OCI-LY7 (cell line): ENCODE data around the gene MAST2. TPM values are rescaled to one million over a fixed set of nuclear protein-coding genes. Genes with fewer than 3 reads are reported as not detected.
A peak's percentile ranks its signal among the peaks of the same experiment; 100 is the strongest.

ENCODE experiments used
- BruUV-seq: library from RNA; stranded (reverse); fragments of 400-500 nt; replicated peaks from 2 replicates; lab custom pipeline; 2021; lab: Mats Ljungman, UMichigan
- CTCF ChIA-PET: fragments of 300-600 bp; sonication (Branson Sonifier 250); formaldehyde crosslinking; loops from one replicate; lab custom pipeline; 2022; ENCODE audit warnings: antibody characterized with exemption; ENCODE audit not compliant: unreplicated experiment; lab: Charles Lee
- POLR2A ChIA-PET: fragments of 300-600 bp; sonication (Branson Sonifier 250); formaldehyde crosslinking; loops from one replicate; lab custom pipeline; 2022; ENCODE audit warnings: antibody characterized with exemption; lab: Charles Lee
- DNase-seq: peaks from one replicate; pipeline ENCODE4 v3.0.0-alpha.2; 2015; ENCODE audit warnings: low spot score
- H2AFZ ChIP-seq: fragments of 200-600 bp; sonication (generic), shearing (Covaris generic); 2 replicates; pipeline ENCODE4 v1.6.1; 2014; ENCODE audit warnings: mild to moderate bottlenecking, antibody characterized with exemption, low read length, moderate library complexity
- H3K27ac ChIP-seq: fragments of 200-600 bp; sonication (generic); 2 replicates; pipeline ENCODE4 v1.5.1; 2014; ENCODE audit warnings: mixed run types, low read depth, mild to moderate bottlenecking, moderate library complexity, low read length, inconsistent platforms; ENCODE audit not compliant: poor library complexity, severe bottlenecking
- H3K36me3 ChIP-seq: fragments of 200-600 bp; sonication (generic); 2 replicates; pipeline ENCODE4 v1.6.1; 2014; ENCODE audit warnings: mild to moderate bottlenecking, antibody characterized with exemption, low read length, moderate library complexity, mixed read lengths; ENCODE audit not compliant: insufficient read depth
- H3K4me1 ChIP-seq: fragments of 200-600 bp; sonication (generic); 2 replicates; pipeline ENCODE4 v1.5.1; 2014; ENCODE audit warnings: mild to moderate bottlenecking, low read length; ENCODE audit not compliant: insufficient read depth, poor library complexity, severe bottlenecking
- H3K4me2 ChIP-seq: fragments of 200-600 bp; sonication (generic); 2 replicates; pipeline ENCODE4 v1.6.1; 2014; ENCODE audit warnings: mild to moderate bottlenecking, low read length
- H3K4me3 ChIP-seq: fragments of 200-600 bp; sonication (generic); 2 replicates; pipeline ENCODE4 v1.5.1; 2014; ENCODE audit warnings: mild to moderate bottlenecking, low read depth, low read length; ENCODE audit not compliant: poor library complexity, severe bottlenecking
- H3K79me2 ChIP-seq: fragments of 200-600 bp; sonication (generic); 2 replicates; pipeline ENCODE4 v1.6.1; 2016; ENCODE audit warnings: low read depth, mild to moderate bottlenecking, low read length, moderate library complexity, mixed read lengths; ENCODE audit not compliant: insufficient read depth
- H3K9me2 ChIP-seq: fragments of 200-600 bp; sonication (generic); 2 replicates; pipeline ENCODE4 v1.6.1; 2016; ENCODE audit warnings: mild to moderate bottlenecking, low read length, mixed read lengths; ENCODE audit not compliant: insufficient read depth
- H3K9me3 ChIP-seq: fragments of 200-600 bp; sonication (generic); 2 replicates; pipeline ENCODE4 v1.6.1; 2014; ENCODE audit warnings: mild to moderate bottlenecking, mixed run types, low read length, mixed read lengths
- H4K20me1 ChIP-seq: fragments of 200-600 bp; sonication (generic); 2 replicates; pipeline ENCODE4 v1.6.1; 2014; ENCODE audit warnings: mild to moderate bottlenecking, antibody characterized with exemption, low read length, moderate library complexity, mixed read lengths; ENCODE audit not compliant: insufficient read depth
- CTCF ChIP-seq: fragments of 200-600 bp; sonication (generic); conservative IDR thresholded peaks from 2 replicates; pipeline ENCODE4 v1.5.1; 2014; ENCODE audit warnings: mild to moderate bottlenecking, antibody characterized with exemption, low read length, moderate library complexity, mixed read lengths
- EZH2phosphoT487 ChIP-seq: fragments of 200-600 bp; sonication (generic); IDR thresholded peaks from 2 replicates; pipeline ENCODE4 v1.6.1; 2018; ENCODE audit warnings: low read depth, borderline replicate concordance, mild to moderate bottlenecking, mixed run types, antibody characterized with exemption, low read length, moderate library complexity, mixed read lengths
- intact Hi-C: fragments of 100-400 bp; cut with micrococcal nuclease; formaldehyde crosslinking; loops from one replicate; pipeline ENCODE4 v1.10.0; 2022; ENCODE audit not compliant: unreplicated experiment
- total RNA-seq, 2 experiments: library from RNA; depleted of rRNA in 1 of 2; stranded (reverse); fragments of >200 nt in 1 of 2; shearing (Covaris generic) in 1 of 2; gene quantifications; 2 replicates each; pipeline ENCODE4 v1.2.3, GENCODE V29; 2014 to 2022

MAST2 gene
- total RNA-seq, 2 experiments from 2014 or later = 32.1 to 67.2 TPM

GRCh38 chr1:45820788-45821187, 17.4 kb downstream of the MAST2 start:
- no peak for TF ChIP-seq EZH2phosphoT487
- TF ChIP-seq CTCF = no peak

GRCh38 chr1:45822644-45823043, 19.2 kb downstream of the MAST2 start:
- H3K79me2 ChIP-seq = peaks cover 68% of the 10 kb centered on the region
- peaks cover 10% of the 10 kb centered on the region; the same call in 1 of the 2 replicates for H3K9me3 ChIP-seq
- H3K4me2 ChIP-seq = peak overlapping the region; percentile 30
- no peak for DNase-seq
- POLR2A ChIA-PET = interaction anchor here (1.1 to 3.2 kb wide), 6 partner anchors 8 to 29 kb away, joined by 4 to 17 read pairs (median 8); no protein-coding TSS in a partner anchor
- H3K4me1 ChIP-seq = peaks cover 31% of the 10 kb centered on the region
- peaks cover 70% of the 10 kb centered on the region for H3K36me3 ChIP-seq
- H3K9me2 ChIP-seq = no peaks in the 10 kb centered on the region
- intact Hi-C loops = no loop called here
- H2AFZ ChIP-seq = no peak overlapping the region
- peak overlapping the region; percentile 19 for H3K27ac ChIP-seq
- no TSS peak for BruUV-seq
- CTCF ChIA-PET = no interaction called here
- no peak for TF ChIP-seq EZH2phosphoT487
- TF ChIP-seq CTCF = no peak
- no peak overlapping the region for H3K4me3 ChIP-seq
- no peaks in the 10 kb centered on the region for H4K20me1 ChIP-seq

More at GRCh38 chr1:45820788-45821187, 17.4 kb downstream of the MAST2 start:
- H3K36me3 ChIP-seq = peaks cover 68% of the 10 kb centered on the region
- H3K4me2 ChIP-seq = peak overlapping the region; percentile 50
- H2AFZ ChIP-seq = no peak overlapping the region
- peaks cover 82% of the 10 kb centered on the region for H3K79me2 ChIP-seq
- intact Hi-C loops = no loop called here
- H3K4me1 ChIP-seq = peaks cover 31% of the 10 kb centered on the region
- H4K20me1 ChIP-seq = no peaks in the 10 kb centered on the region
- peaks cover 10% of the 10 kb centered on the region; the same call in 1 of the 2 replicates for H3K9me3 ChIP-seq
- DNase-seq = no peak
- BruUV-seq = no TSS peak
- ChIA-PET POLR2A (interaction anchor here (0.6 to 1.1 kb wide), 3 partner anchors 19 to 722 kb away, joined by 3 to 4 read pairs (median 4); no protein-coding TSS in a partner anchor), CTCF (no interaction called here)
- H3K27ac ChIP-seq = peak overlapping the region; percentile 20
- peak overlapping the region; percentile 3 for H3K4me3 ChIP-seq
- no peaks in the 10 kb centered on the region for H3K9me2 ChIP-seq

GRCh38 chr1:45824607-45825006, 21.2 kb downstream of the MAST2 start:
- no peak overlapping the region for H3K4me2 ChIP-seq
- ChIA-PET POLR2A (interaction anchor here (2.4 to 3.2 kb wide), 3 partner anchors 9 to 15 kb away, joined by 8 to 17 read pairs (median 11); no protein-coding TSS in a partner anchor), CTCF (no interaction called here)
- no peak overlapping the region for H3K4me3 ChIP-seq
- no peaks in the 10 kb centered on the region for H4K20me1 ChIP-seq
- TF ChIP-seq CTCF (peak; percentile 64), EZH2phosphoT487 (no peak)
- BruUV-seq = no TSS peak
- intact Hi-C loops = no loop called here
- no peaks in the 10 kb centered on the region for H3K9me2 ChIP-seq
- no peak overlapping the region for H3K27ac ChIP-seq
- H3K79me2 ChIP-seq = peaks cover 48% of the 10 kb centered on the region
- H3K9me3 ChIP-seq = peaks cover 4% of the 10 kb centered on the region; the same call in 1 of the 2 replicates
- no peak overlapping the region for H2AFZ ChIP-seq
- peaks cover 31% of the 10 kb centered on the region for H3K4me1 ChIP-seq
- peaks cover 69% of the 10 kb centered on the region for H3K36me3 ChIP-seq
- no peak for DNase-seq
